Posterior cingulate gyrus (tissue), 11 donors: ENCODE data around the gene RUSC1.

Source experiments
- DNase-seq, 10 donors: peaks; one replicate each; pipeline versions ENCODE4 v3.0.0 to v3.0.0-alpha.2; 2020 to 2021; ENCODE audit warnings: mixed read lengths in 3 of 10
- intact Hi-C: fragments of 100-400 bp; cut with DNase I; formaldehyde crosslinking; loops from one replicate; pipeline ENCODE4 v1.15.1; 2023

Gene RUSC1

GRCh38 chr1:155379631-155380090, 59.0 kb downstream of the RUSC1 start:
- intact Hi-C loops = no loop called here
- DNase-seq = no peak
